NCI-H526 treated with DMSO at 0.1 percent for 48 hours (cell line): ENCODE data around the gene FNTB.
"Not testable (repeated sequence)": the region's sequence is repeated elsewhere in the genome, so short reads cannot be mapped to it uniquely, and the experiment has no call there.

Experiments
- DNase-seq: peaks from one replicate; lab custom pipeline; 2025; lab: John Stamatoyannopoulos, UW

Gene FNTB

DNA sequence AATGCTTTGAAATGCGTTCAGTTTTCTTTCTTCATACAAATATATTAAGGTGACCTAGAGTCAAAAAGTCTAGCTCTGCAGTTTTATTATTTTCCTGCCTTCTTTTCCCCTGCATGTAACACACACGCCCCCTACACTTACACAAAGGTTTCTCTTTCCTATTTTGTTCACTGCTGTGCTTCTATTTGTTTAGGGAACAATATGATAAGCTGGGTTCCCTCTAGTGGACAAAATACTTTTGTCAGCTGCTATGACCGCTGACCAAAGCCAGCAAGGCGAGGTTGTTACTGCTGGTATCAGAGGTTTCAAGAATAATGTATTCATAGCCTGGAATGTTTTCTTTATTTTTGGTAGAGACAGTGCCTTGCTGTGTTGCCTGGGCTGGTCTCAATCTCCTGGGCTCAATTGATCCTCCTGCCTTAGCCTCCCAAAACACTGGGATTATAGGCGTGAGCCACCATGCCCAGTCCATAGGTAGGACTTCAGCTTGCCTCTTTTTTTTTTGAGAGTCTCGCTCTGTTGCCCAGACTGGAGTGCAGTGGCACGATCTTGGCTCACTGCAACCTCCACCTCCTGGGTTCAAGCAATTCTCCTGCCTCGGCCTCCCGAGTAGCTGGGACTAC lies 33.4 kb downstream of the FNTB start:
- peak; percentile 37 for DNase-seq

DNA sequence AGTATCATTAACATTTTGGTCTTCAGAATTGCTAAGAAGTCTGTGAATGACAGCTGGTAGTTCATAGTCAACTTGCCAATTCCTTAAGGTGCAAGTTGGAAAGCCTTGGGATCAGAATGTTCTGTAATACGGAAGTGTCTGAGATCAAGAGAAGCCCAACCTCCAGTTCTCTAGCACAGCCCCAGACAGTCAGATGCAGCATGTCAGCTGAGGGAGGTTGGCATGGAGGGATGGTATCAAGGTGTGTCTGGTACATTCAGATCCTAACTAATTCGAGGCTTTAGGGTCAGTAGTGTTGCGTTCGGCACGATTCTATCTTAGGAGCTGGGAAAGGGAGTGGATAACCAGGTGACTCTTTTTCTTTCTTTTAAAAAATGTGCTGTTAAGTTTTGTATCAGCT lies 38.3 kb downstream of the FNTB start:
- no peak for DNase-seq

- DNase-seq, result no peak
Measured at GRCh38 chr14:65025818-65026217, 39.1 kb downstream of the FNTB start.

GRCh38 chr14:65026526-65026925 lies 39.8 kb downstream of the FNTB start:
- DNase-seq, result no peak

- no peak for DNase-seq
Measured at GRCh38 chr14:65027127-65027799, 40.6 kb downstream of the FNTB start.

GRCh38 chr14:65028937-65029336 lies 42.2 kb downstream of the FNTB start:
- DNase-seq, result no peak

- not testable (repeated sequence) for DNase-seq
Measured at GRCh38 chr14:65031321-65031720, 44.6 kb downstream of the FNTB start.

- no peak for DNase-seq
Measured at GRCh38 chr14:65032319-65032718, 45.6 kb downstream of the FNTB start.

- DNase-seq, result no peak
Measured at GRCh38 chr14:65033181-65033580, 46.5 kb downstream of the FNTB start.

GRCh38 chr14:65034021-65034420 lies 47.3 kb downstream of the FNTB start:
- no peak for DNase-seq

- DNase-seq, result no peak
Measured at GRCh38 chr14:65035049-65035448, 48.4 kb downstream of the FNTB start.

- DNase-seq, result no peak
Measured at GRCh38 chr14:65038966-65039365, 52.3 kb downstream of the FNTB start.

DNA sequence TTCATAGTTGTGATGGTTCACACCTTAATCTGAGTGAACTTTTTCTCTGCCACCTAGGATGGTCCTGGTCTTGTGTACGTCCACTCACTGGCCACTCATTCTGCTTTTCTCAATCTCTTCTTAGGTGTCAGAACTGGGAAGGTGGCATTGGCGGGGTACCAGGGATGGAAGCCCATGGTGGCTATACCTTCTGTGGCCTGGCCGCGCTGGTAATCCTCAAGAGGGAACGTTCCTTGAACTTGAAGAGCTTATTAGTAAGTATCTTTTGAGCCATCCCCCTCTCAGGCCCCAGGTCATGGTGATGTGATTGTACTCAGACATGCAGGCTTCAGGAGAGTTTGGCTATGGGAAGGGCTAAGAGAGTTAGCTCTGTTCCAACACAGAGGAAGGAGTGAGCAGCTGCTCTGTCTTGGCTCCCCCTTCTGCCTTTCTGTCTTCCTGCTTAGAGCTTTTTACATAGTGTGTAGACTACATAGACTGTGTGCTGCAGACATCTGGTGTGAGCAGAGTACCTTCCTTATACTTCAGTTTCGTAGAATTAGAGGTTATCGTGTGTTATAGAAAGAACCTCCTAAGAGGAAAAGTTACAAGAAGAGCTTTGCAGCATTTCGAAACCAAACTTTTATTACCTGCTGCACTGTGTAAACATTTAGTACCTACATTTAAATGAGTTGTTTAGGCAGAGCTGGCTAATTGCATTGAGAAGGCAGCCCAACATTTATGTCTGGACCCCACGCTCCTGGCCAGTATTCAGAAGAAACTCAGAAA lies 54.2 kb downstream of the FNTB start:
- DNase-seq, result no peak

DNA sequence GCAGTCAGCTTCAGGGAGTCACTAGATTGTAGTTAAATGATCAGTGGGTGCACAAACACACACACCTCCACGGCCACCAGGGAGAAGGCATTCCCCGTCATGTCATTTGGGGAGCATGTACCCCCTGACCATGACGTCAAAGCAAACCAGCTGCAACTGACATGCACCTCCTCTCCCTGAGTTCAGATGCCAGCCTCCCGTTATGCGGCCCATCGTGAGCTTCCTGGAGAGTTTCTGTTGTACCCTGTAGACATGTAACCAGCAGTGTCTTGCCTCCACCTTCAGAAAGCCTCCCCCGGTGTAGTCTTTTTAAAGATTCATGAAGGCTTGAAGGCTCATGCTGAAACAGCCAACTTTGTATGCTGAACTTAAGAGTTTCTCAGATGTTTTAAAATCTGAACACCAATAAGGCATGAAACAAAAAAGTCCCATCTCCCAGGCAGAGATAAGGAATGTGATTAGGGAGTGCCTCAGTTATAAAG lies 54.8 kb downstream of the FNTB start:
- no peak for DNase-seq

DNA sequence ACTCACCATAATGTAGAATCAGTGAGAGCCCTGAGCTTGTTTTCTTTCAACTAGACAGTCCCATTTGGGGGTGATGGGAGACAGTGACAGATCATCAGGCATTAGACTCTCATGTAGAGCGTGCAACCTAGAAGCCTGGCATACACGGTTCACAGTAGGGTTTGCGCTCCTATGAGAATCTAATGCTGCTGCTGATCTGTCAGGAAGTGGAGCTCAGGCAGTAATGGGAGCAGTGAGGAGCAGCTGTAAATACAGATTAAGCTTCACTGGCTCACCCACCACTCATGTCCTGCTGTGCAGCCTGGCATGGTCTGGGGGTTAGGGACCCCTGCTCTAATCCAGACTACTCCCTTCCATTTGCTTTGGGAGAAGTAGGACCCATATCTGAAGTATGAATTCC lies 55.6 kb downstream of the FNTB start:
- no peak for DNase-seq

GRCh38 chr14:65042731-65043372 lies 56.2 kb downstream of the FNTB start:
- DNase-seq, result no peak

- no peak for DNase-seq
Measured at GRCh38 chr14:65043893-65044595, 57.3 kb downstream of the FNTB start.

- no peak for DNase-seq
Measured at GRCh38 chr14:65044596-65044959, 57.9 kb downstream of the FNTB start.

DNA sequence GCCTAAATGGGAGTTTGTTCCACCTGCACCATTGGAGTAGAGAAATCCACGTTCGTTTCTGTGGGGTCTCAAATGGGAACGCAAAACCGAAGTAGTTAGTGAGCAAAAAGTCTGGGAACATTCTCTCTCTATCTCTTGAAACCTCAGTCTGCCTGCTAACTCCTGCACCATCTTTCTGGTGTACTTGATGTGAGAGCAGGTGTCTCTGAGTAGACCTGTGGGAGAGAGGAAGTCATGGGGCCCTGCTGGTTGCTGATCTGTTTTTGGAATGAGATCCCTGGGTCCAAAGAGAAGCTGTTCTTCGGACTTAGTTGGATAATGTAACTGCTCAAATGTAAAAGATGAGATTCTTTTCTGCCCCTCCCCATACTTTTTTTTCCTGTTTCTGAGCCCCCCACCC lies 58.3 kb downstream of the FNTB start:
- DNase-seq, result no peak

DNA sequence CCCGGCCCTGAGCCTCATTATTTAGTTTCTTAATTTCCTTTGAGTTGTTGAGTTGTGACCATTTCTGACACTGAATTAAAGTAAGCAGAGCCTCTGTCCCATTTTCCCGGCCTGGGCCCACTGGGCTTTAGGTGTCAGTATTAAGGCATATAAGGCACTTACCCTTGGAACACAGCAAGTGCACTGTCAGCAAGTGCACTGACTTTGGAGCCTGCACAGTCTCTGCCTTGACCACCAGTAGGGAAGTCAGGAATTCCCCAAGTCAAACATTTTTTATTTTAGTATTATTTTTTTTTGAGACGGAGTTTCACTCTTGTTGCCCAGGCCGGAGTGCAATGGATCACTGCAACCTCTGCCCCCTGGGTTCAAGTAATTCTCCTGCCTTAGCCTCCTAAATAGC lies 59.0 kb downstream of the FNTB start:
- no peak for DNase-seq

DNA sequence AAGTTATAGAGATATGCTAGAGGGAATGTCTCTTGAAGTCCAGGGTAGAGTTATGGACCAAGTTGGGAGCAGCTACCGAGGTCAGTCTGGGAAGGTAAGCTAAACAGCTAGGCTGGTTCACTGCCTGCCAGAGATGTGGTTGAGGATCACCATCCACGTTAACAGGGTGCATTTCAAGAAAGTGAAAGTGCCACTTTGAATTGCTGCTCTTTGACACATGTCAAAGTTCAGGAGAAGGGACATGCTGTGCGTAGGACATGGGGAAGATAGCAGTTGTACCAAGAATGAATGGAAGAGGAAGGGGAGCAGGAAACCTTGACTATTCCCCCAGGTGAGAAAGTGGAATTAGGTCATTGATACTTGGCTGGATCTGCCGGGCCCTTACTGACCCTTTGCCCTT lies 66.1 kb downstream of the FNTB start:
- no peak for DNase-seq

DNA sequence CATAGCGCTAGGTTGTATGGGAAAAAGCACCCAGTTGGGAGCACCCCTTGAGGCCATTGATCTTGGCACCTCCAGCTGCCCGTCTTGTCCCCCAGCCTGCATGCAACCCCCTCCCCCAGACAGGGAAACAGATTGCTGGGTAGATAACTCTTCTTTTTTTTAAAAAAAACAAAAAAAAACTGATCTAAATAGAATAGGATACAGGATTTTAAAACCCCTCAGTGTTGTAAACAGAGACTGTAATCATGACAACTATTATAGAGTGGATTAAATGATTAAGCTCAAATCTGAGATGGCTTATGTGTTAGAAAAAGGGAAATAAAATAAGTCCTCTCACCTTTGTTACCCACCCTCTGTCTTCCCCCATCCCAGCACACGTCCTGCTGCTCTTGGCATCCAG lies 66.8 kb downstream of the FNTB start:
- DNase-seq, result no peak
